Measurements from ENCODE around the gene ACACA. TPM values are rescaled to one million over a fixed set of nuclear protein-coding genes. Genes with fewer than 3 reads are reported as not detected.

The ACACA gene
- total RNA-seq, 1 donor from 2014 or later, result 110 TPM

DNA sequence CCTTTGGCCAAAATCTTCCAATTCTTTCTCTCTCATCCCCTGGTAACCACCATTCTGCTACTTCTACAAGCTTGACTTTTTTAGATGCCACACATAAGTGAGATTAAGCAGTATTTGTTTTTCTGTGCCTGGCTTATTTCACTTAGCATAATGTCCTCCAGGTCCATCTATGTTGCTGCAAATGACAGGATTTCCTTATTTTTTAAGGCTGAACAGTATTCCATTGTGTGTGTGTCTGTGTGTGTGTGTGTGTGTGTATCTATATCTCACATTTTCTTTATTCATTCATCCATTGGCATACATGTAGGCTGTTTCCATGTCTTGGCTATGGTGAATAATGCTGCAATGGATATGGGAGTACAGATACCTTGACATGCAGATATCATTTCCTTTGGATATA, 6.1 kb downstream of the ACACA start:
- TF ChIP-seq, protein P1, sequence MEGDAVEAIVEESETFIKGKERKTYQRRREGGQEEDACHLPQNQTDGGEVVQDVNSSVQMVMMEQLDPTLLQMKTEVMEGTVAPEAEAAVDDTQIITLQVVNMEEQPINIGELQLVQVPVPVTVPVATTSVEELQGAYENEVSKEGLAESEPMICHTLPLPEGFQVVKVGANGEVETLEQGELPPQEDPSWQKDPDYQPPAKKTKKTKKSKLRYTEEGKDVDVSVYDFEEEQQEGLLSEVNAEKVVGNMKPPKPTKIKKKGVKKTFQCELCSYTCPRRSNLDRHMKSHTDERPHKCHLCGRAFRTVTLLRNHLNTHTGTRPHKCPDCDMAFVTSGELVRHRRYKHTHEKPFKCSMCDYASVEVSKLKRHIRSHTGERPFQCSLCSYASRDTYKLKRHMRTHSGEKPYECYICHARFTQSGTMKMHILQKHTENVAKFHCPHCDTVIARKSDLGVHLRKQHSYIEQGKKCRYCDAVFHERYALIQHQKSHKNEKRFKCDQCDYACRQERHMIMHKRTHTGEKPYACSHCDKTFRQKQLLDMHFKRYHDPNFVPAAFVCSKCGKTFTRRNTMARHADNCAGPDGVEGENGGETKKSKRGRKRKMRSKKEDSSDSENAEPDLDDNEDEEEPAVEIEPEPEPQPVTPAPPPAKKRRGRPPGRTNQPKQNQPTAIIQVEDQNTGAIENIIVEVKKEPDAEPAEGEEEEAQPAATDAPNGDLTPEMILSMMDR (IDR thresholded peaks at IDR 0.05), result no peak
- Histone ChIP-seq H3K9me3 (no peaks in the 10 kb centered on the region), H3K27ac (no peak overlapping the region), H3K27me3 (no peaks in the 10 kb centered on the region), H3K4me1 (peaks cover 7% of the 10 kb centered on the region), H3K4me3 (no peak overlapping the region), H3K36me3 (no peaks in the 10 kb centered on the region)
- DNase-seq (no peak), ATAC-seq (no peak)
- intact Hi-C loops (cut with DNase I), result no loop called here

DNA sequence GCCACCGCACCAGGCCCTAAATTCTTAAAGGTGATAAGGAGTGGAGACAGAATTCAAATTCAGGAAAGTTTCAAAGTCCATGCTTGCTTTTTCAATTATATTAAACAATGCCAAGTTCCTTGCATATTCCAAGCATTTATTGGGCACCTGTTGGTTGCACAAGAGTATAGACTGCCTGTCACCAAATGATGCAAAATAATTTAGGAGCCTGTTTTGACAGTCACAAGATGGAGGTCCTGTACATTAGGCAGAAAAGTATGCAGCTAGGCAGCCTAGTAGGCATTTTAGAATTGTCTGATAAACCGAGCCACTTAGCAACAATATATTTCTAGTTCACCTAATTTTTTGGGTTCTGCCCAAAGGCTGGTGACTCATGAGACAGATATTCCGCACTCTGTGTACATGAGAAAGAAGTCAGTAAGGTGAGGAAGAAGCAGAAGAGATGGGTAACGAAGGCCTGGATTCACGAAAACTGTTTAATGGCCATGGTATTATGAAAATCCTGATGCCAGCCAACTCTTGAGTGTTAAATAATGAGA, 7.3 kb downstream of the ACACA start:
- intact Hi-C loops (cut with DNase I), result no loop called here
- H3K36me3 ChIP-seq, result no peaks in the 10 kb centered on the region
- TF ChIP-seq, protein P1 (IDR thresholded peaks at IDR 0.05), result no peak

DNA sequence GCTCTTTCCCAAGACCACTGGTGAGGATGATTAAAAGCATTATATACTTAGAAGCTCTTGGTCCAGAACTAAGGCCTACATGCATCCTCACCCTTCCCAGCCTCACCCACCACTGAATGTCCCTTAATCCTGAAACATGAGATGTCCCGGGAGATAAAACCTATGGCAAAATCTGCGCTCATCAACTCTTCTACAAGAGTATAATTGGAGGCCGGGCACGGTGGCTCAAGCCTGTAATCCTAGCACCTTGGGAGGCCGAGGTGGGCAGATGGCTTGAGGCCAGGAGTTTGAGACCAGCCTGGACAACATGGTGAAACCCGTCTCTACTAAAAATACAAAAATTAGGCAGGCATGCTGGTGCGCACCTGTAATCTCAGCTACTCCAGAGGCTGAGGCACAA, 13.3 kb downstream of the ACACA start:
- Histone ChIP-seq H3K4me3 (no peak overlapping the region), H3K36me3 (no peaks in the 10 kb centered on the region), H3K4me1 (no peaks in the 10 kb centered on the region), H3K27ac (no peak overlapping the region), H3K27me3 (no peaks in the 10 kb centered on the region), H3K9me3 (no peaks in the 10 kb centered on the region)
- ATAC-seq (no peak), DNase-seq (no peak)
- intact Hi-C loops (cut with DNase I), result no loop called here
- TF ChIP-seq, protein P1 (IDR thresholded peaks at IDR 0.05), result no peak

More for the DNA sequence above, 7.3 kb downstream of the ACACA start:
- Histone ChIP-seq H3K4me1 (no peaks in the 10 kb centered on the region), H3K9me3 (no peaks in the 10 kb centered on the region), H3K4me3 (no peak overlapping the region), H3K27ac (no peak overlapping the region), H3K27me3 (no peaks in the 10 kb centered on the region)
- ATAC-seq, result no peak
- no peak for DNase-seq

DNA sequence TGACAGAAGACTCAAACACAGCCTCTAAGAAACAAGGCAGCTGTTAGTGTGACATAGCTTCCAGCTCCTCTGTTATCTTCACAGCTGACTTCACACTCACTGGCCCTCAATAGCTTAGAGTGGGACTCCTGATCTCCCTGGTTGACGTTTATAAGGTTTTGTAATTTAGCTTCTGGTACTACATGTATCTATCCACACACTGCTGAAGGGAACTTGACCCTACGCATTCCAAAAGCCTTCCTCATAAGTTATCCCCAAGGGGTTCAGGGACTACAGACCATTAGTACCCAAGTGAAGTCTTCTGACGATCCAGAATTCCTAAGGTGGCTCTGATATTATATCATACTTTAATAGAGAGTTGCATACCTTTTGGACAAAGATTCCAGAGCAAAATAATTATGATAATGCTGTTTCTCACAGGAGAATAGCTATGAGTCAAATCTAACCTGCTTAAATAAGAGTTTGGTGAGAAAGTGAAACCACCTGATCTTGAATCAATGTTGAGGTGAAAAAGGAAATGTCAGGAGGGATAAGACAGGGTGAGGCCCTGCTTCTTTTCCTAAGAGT, 14.5 kb downstream of the ACACA start:
- Histone ChIP-seq H3K4me3 (no peak overlapping the region), H3K27me3 (no peaks in the 10 kb centered on the region), H3K36me3 (no peaks in the 10 kb centered on the region), H3K9me3 (no peaks in the 10 kb centered on the region), H3K27ac (no peak overlapping the region), H3K4me1 (no peaks in the 10 kb centered on the region)
- TF ChIP-seq, protein P1 (IDR thresholded peaks at IDR 0.05), result no peak
- DNase-seq, result no peak
- intact Hi-C loops (cut with DNase I), result no loop called here
- ATAC-seq, result peak; percentile 28

DNA sequence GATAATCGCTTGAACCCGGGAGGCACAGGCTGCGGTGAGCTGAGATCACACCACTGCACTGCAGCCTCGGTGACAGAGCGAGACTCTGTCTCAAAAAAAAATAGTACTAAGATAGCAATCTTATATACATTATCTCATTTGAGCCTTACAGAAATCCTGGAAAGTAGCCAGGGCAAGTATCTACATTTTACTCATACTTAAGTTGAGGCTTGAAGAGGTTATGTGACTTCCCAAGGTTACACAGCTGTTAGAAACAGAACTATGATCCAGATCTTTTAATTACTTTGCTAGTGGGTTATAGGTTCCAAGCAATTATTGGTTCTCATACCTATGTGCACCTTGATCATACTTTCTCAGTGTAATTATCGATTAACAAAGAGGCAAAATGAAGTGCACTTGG, 15.5 kb downstream of the ACACA start:
- ATAC-seq, result no peak
- no peak overlapping the region for H3K4me3 ChIP-seq
- H3K27ac ChIP-seq, result no peak overlapping the region
- intact Hi-C loops (cut with DNase I), result no loop called here
- DNase-seq, result no peak
- no peaks in the 10 kb centered on the region for H3K9me3 ChIP-seq
- no peaks in the 10 kb centered on the region for H3K36me3 ChIP-seq
- TF ChIP-seq, protein P1 (IDR thresholded peaks at IDR 0.05), result no peak
- H3K27me3 ChIP-seq, result no peaks in the 10 kb centered on the region
- H3K4me1 ChIP-seq, result no peaks in the 10 kb centered on the region

DNA sequence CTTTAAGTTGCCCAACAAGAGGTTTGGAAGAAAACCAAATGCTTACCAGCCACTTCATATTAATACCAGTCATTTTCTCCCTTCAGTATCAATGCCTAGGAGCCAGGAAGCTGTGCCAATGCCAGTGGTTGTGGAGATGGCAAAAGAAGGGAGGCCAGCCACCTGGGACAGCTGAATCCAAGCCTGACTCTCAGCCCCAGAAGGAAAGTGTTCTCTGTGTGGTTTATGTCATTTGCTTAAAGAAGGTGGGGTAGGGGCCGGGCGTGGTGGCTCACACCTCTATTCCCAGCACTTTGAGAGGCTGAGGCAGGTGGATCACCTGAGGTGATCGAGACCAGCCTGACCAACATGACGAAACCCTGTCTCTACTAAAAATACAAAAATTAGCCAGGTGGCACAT, 17.5 kb downstream of the ACACA start:
- Histone ChIP-seq H3K4me1 (no peaks in the 10 kb centered on the region), H3K9me3 (no peaks in the 10 kb centered on the region), H3K36me3 (no peaks in the 10 kb centered on the region), H3K27ac (no peak overlapping the region), H3K4me3 (no peak overlapping the region), H3K27me3 (no peaks in the 10 kb centered on the region)
- TF ChIP-seq, protein P1 (IDR thresholded peaks at IDR 0.05), result no peak
- no peak for DNase-seq
- intact Hi-C loops (cut with DNase I), result no loop called here
- no peak for ATAC-seq

All from upper lobe of right lung (tissue), 1 donor.